HG02885 (cell line): Measurements from ENCODE around the gene SPDYE11.
A peak's percentile ranks its signal among the peaks of the same experiment; 100 is the strongest.
"Not testable (repeated sequence)": the region's sequence is repeated elsewhere in the genome, so short reads cannot be mapped to it uniquely, and the experiment has no call there.

ENCODE experiments used
- ATAC-seq: cut with Tn5 transposase; IDR thresholded peaks from one replicate; pipeline ENCODE4 v1.9.1; 2021; ENCODE audit warnings: mild to moderate bottlenecking; ENCODE audit not compliant: unreplicated experiment, poor library complexity

SPDYE11 gene, protein sequence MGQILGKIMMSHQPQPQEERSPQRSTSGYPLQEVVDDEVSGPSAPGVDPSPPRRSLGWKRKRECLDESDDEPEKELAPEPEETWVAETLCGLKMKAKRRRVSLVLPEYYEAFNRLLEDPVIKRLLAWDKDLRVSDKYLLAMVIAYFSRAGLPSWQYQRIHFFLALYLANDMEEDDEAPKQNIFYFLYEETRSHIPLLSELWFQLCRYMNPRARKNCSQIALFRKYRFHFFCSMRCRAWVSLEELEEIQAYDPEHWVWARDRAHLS

DNA sequence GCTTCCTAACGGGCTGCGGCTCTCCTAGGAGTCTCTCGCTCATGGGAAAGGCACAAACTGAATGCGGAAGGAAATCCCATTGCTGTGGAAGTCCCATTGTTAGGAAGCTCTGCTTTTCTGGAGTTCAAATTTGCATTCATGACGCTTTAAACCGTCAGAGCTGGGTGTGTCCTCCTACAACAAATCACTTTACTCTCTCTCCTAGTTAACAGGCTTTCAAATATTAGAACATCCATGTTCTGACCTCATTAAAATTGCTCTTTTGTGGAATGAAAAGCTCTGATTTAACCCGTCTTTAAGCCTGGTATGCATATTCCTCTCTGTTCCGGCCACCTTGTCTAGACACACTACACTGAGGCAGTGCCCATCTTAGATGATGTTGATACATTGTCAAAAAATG lies at the start of gene SPDYE11:
Gene SPDYE11, minus strand, starts transcription at position 101 of the 400 bp plus-strand sequence. CDS start 1,800 bp downstream, outside the sequence.
- ATAC-seq: not testable (repeated sequence)

DNA sequence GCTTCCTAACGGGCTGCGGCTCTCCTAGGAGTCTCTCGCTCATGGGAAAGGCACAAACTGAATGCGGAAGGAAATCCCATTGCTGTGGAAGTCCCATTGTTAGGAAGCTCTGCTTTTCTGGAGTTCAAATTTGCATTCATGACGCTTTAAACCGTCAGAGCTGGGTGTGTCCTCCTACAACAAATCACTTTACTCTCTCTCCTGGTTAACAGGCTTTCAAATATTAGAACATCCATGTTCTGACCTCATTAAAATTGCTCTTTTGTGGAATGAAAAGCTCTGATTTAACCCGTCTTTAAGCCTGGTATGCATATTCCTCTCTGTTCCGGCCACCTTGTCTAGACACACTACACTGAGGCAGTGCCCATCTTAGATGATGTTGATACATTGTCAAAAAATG lies 28.2 kb upstream of the SPDYE11 start, which contains the start of gene SPDYE9:
Gene SPDYE9, minus strand, starts transcription at position 101 of the 400 bp plus-strand sequence. CDS start 1,800 bp downstream, outside the sequence.
- not testable (repeated sequence) for ATAC-seq

DNA sequence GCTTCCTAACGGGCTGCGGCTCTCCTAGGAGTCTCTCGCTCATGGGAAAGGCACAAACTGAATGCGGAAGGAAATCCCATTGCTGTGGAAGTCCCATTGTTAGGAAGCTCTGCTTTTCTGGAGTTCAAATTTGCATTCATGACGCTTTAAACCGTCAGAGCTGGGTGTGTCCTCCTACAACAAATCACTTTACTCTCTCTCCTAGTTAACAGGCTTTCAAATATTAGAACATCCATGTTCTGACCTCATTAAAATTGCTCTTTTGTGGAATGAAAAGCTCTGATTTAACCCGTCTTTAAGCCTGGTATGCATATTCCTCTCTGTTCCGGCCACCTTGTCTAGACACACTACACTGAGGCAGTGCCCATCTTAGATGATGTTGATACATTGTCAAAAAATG lies 28.0 kb downstream of the SPDYE11 start, which contains the start of gene SPDYE8:
Gene SPDYE8, minus strand, starts transcription at position 101 of the 400 bp plus-strand sequence. CDS start 1,800 bp downstream, outside the sequence.
- not testable (repeated sequence) for ATAC-seq

DNA sequence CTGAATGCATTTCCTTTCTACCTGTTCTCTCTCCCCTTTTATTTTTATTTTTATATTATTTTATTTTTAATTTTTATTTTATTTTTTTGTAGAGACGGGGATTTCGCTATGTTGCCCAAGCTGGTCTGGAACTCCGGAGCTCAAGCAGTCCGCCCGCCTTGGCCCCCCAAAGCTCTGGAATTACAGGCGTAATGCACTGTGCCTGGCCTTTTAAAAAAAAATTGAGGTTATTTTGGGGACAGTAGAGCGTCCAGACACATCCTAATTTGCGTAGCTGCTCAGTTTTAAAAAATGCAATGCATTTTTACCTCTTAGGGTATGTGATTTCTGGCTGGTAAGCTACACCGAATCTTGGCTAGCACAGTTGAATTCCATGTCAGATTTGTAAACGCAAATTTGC lies 51.2 kb downstream of the SPDYE11 start:
- not testable (repeated sequence) for ATAC-seq

DNA sequence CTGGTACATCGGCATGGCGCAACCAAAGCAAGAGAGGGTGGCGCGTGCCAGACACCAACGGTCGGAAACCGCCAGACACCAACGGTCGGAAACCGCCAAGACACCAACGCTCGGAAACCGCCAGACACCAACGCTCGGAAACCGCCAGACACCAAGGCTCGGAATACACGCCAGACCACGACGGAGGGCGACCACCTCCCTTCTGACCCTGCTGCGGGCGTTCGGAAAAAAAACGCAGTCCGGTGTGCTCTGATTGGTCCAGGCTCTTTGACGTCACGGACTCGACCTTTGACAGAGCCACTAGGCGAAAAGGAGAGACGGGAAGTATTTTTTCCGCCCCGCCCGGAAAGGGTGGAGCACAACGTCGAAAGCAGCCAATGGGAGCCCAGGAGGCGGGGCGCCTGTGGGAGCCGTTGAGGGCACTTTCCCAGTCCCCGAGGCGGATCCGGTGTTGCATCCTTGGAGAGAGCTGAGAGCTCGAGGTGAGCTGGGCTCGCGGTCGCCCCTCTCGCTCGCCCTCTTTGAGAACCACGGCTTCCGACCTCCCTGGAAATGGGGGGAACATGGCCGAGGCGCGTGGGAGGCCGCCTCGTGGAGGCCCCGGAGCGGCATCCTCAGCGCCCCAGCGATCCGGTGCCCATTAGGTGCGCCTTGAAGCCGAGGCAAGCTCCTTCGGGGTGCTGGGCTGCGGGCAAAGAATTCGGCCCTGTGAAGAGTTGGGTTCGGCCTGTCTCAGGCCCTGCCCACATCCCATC lies 51.8 kb downstream of the SPDYE11 start:
- peak; percentile 76 for ATAC-seq

DNA sequence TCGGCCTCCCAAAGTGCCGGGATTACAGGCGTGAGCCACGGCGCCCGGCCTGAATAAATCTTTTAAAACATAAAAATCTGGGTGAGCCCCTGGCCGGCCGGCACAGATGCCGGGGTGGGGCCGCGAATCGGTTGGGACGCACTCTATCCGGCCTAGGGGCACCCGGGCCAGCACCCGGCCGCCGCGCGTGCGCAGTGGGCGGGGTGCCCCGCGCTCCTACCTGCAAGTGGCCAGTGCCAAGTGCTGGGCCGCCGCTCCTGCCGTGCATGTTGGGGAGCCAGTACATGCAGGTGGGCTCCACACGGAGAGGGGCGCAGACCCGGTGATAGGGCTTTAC lies 52.4 kb downstream of the SPDYE11 start:
- ATAC-seq: peak; percentile 86

DNA sequence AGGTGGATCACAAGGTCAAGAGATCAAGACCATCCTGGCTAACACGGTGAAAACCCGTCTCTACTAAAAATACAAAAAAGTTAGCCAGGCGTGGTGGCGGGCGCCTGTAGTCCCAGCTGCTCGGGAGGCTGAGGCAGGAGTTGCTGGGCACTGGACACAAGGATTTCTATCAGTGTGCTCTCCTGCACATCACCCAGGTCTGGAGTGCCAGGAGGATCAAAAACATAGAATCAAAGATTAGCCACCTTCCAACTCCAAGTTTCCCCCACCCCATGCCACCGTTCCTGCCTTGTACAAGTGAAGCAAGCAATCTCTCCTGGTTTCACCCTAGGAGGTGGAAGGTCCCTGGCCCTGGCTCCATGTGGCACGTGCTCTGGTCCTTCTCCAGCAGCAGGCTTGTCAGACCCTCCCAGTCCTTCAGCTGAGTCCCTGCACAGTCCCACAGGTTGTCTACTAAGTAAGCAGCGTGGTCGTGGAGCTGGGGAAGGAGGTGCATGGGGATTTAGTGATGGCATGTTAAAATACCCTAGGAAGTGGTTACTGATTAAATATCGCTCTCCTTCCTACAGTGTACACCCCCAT lies 59.7 kb downstream of the SPDYE11 start:
- not testable (repeated sequence) for ATAC-seq
